Breast epithelium (tissue), 3 donors: ENCODE results near the gene PRTFDC1.

Source experiments
- CTCF ChIP-seq, 3 donors: fragments of 450-650 bp; IDR thresholded peaks; one replicate each; pipeline ENCODE4 v1.5.1; 2016 to 2017; ENCODE audit warnings: antibody characterized with exemption in 3 of 3, mild to moderate bottlenecking in 3 of 3, moderate library complexity in 3 of 3
- POLR2A ChIP-seq: fragments of 450-650 bp; IDR thresholded peaks from one replicate; pipeline ENCODE4 v1.6.1; 2016; ENCODE audit warnings: antibody characterized with exemption, mild to moderate bottlenecking, moderate library complexity
- POLR2AphosphoS5 ChIP-seq, 3 donors: sonication (generic); formaldehyde crosslinking; IDR thresholded peaks; one replicate each; pipeline ENCODE4 v1.6.1; 2017; ENCODE audit warnings: antibody characterized with exemption in 3 of 3

- TF ChIP-seq CTCF (IDR thresholded peaks at IDR 0.05), result no peak
- TF ChIP-seq POLR2AphosphoS5 (IDR thresholded peaks at IDR 0.05), result no peak
- no peak for TF ChIP-seq POLR2A
These were observed 2.0 kb downstream of the PRTFDC1 start for GRCh38 chr10:24950439-24950838.
